GM19324 (cell line): ENCODE data around the gene CAMK1D.

Source experiments
- ATAC-seq: cut with Tn5 transposase; IDR thresholded peaks from one replicate; pipeline ENCODE4 v1.9.1; 2021; ENCODE audit warnings: mild to moderate bottlenecking, moderate library complexity; ENCODE audit not compliant: unreplicated experiment, low FRiP score

The CAMK1D gene

GRCh38 chr10:12364559-12364958, 15.2 kb downstream of the CAMK1D start:
- no peak for ATAC-seq

- no peak for ATAC-seq
Measured at GRCh38 chr10:12367272-12367671, 17.9 kb downstream of the CAMK1D start.

- no peak for ATAC-seq
Measured at GRCh38 chr10:12369982-12370381, 20.6 kb downstream of the CAMK1D start.

DNA sequence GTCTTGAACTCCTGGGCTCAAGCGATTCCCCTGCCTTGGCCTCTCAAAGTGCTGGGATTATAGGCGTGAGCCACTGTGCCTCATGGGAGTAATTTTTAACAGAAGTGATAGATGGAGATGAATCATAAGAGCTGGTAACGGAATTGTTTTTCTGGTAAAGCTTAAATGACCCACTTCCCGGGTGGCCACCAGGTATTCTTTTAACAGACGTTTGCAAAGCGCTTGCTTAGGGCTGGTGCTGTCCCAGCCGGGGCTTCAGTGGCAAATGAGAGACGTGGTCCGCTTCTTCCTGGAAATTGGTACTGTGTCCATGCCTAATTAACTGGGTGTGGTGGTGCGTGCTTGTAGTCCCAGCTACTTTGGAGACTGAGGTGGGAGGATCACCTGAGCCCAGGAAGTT, 23.5 kb downstream of the CAMK1D start:
- no peak for ATAC-seq

GRCh38 chr10:12375076-12375504, 25.7 kb downstream of the CAMK1D start:
- ATAC-seq = no peak

GRCh38 chr10:12376211-12376610, 26.9 kb downstream of the CAMK1D start:
- ATAC-seq = no peak

DNA sequence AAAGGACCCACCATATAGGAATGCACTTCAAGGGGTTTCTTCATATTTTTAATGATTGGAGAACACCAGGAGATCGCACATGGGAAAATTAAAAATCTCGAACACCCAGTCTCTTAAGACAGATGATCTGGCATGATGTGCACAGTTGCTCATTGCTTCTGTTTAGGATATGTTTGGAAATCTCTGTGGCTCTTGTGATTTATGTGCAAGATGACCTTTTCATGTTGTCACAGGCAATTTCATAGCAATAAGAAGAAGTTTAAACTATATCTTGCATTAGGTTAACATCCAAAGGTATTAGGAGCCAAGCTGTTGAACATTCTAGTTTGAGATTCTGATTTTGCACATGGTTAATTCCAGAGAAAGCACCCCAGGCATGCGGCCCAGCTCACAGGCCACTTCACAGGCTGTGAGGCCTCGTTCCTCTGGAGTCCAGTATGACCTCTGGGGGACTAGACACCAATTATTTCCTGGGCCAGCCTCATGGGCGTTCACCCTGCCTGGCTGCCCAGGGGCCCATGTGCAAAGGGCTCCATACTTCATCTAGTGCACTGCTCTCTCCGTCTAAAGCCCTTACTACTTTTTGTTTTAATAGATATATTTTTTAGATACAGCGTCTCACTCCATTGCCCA, 28.4 kb downstream of the CAMK1D start:
- no peak for ATAC-seq

DNA sequence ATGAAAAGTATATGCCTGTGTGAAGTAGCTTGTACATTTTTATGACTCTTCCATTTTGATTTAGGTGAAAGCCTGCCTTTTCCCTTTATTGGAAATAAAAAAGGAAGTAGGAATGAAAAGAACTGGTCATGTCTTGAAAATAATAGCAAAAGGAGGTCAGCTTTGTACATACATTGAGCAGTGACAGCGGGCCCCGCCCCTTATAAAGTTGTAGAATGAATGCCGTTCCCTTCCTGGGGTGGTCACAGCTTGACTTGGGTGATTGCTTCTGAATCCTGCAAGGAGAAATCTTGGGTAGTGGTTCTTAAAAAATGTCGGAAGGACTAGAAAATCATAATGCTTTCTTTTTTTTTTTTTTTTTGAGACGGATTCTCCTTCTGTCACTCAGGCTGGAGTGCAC, 31.7 kb downstream of the CAMK1D start:
- no peak for ATAC-seq

DNA sequence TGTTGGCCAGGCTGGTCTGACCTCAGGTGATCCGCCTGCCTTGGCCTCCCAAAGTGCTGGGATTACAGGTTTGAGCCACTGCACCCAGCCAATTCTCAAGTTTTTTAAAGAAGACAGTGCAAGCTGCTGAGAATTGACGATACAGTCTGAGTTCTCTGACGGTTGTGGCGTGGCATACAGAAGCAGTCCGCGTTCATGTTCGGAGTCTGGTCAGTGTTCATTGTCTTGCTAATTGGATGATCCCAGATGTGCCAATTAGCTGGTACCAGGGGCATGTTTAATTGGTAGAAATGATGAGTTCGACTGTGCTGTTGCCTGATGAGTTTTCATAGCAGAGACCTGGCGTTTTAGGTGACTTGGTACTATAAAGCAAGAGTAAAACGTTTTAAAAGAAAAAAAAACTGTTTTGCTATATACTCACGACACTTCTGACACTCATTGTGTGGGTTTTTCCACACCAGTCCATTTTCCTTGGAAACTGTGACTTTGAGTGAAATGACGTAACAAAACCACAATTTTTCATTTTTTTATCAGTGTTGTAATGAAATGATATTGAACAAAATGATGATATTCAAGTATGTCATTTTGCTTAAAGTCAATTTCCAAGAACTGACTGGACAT, 32.3 kb downstream of the CAMK1D start:
- ATAC-seq = no peak

GRCh38 chr10:12382157-12382548, 32.8 kb downstream of the CAMK1D start:
- ATAC-seq = no peak

DNA sequence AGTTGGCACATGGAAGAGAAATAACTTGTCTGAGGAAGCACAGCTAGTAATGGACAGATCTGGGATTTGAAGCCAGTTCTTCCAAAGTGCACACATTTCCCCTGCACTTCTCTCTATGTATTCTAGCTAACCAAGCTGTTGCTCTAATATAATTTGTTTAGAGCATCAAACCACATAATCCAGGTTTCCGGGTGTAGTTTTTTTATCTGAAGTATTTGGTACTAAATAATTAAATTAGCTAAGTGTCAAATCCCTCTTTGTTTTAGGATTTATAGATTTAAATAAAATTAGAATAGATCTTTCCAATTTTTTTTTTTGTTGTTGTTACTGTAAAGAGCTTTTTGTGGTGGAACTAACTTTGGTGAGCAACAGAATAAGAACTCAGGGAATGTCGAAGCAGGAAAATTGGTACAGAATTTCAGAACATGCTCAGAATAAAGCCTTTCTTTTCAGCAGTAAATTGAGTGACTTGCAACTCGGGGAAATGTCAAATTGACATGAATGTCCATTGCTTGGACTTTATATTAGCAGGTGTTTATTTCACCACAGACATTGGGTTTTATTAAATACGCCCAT, 33.7 kb downstream of the CAMK1D start:
- ATAC-seq = no peak

GRCh38 chr10:12384906-12385305, 35.6 kb downstream of the CAMK1D start:
- ATAC-seq = no peak

GRCh38 chr10:12387561-12388210, 38.3 kb downstream of the CAMK1D start:
- ATAC-seq = no peak

- no peak for ATAC-seq
Measured at GRCh38 chr10:12388671-12389070, 39.3 kb downstream of the CAMK1D start.

DNA sequence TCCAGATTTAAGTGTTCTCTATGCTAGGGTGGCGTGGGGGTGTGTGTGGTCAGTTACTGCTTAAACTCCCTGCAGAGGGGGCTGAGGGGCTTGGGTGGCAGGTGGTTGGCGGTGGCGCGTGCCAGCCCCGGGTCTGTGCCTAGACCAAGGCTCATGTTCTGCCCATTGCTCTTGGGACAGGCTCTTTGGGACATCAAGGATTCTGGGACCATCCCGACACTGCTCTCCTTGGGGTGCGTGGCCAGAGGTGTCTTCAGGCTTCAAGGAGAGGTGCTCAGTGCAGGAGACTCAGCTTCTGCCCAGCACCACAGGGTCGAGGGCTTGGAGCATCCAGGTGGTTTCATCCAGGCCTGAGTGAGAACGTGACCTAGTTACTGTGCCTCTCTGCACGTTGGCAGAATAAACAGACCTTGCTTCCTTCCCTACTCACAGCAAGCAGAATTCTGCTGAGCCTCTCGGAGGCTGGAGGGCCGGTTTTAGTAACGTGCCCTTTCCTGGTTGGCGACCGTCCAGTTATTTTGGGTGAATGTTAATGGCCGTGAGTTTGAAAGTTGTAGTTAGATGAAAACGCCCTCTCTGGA, 39.9 kb downstream of the CAMK1D start:
- ATAC-seq = no peak

DNA sequence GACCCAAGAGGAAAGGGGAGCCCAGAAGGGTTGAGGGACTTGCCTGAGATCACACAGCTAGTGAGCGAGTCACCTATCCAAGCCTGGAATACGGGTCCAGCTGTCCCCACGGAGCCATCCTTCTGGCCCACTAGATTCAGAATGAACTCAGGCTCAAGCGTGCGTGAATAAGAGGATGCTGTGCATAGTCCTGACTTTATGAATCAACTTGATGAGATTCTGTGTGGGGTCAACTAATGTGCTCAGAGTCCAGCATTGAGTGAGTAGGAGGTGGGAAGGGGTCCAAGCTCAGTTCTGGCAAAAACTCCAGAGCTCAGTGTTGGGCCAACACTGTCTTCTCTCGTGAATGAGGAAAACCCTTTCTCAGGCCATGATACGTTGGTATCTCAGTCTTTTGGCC, 41.4 kb downstream of the CAMK1D start:
- no peak for ATAC-seq

DNA sequence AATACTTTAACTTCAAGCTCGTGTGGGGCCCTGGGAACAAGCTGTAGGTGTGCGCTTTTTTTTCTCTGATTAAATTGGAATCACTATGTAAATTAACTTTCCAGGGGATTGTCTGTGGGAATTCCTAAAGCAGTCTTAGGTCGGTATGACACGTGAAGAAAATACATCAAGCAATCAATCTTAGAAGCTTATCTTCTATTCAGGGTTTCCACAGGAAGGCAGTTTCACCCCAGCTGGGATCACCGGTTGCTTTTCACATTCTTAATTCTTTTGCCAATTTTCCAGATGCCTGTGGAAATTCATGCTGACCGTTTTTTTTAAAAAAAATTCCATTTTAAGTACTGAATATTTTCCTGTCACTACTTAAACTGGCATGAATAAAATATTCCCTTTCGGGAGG, 41.9 kb downstream of the CAMK1D start:
- no peak for ATAC-seq

- no peak for ATAC-seq
Measured at GRCh38 chr10:12393831-12394230, 44.5 kb downstream of the CAMK1D start.

- no peak for ATAC-seq
Measured at GRCh38 chr10:12394241-12395033, 45.1 kb downstream of the CAMK1D start.

- no peak for ATAC-seq
Measured at GRCh38 chr10:12396093-12396492, 46.7 kb downstream of the CAMK1D start.

DNA sequence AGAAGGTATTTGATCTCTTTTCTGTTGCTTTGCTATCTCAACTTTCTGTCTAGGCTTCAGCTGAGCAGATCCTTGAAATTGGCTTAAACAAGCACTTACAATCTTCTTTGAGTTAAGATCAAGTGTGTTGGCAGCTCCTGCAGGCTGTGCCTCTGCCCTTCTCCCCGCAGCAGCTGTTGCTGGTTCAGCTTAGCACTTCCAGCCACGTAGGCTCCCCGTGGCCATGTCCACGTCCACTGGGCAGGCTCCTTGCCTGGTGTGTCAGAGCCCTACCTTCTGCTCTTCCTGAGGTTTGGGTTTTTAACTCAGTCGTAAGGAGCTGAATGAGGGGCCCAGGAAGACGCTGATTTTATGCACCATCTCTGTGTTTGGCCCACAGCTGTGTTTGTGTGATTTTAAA, 47.2 kb downstream of the CAMK1D start:
- ATAC-seq = no peak
